ENCODE data around the gene BFSP2.

Gene BFSP2

DNA sequence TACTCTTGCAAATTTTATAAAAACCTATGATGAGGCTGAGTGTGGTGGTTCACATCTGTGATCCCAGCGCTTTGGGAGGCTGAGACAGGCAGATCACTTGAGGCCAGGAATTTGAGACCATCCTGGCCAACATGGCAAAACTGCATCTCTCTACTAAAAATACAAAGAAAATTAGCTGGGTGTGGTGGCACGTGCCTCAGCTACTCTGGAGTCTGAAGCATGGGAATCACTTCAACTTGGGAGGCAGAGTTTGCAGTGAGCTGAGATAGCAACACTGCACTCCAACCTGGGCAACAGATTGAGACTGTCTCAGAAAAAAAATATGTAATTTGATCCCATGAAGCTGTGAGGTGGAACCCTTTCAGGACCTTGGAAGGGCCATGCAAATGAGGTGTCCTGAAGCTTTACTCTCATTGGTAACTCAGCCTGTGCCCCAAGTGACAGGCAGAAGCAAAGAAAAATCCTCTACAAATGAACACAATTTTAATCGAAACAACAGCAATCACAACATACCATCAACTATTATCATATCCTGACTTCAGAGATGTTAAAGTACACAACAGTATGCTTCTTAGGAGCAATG is 89.0 kb downstream of the BFSP2 start:
- no peak overlapping the region for H2BK12ac ChIP-seq (ENCODE audit: low read length)
- no peak overlapping the region for H2BK15ac ChIP-seq (ENCODE audit: low read length)
- H3K4me3 ChIP-seq (ENCODE audit: low read length in 2 of 2): no peak overlapping the region
- WGBS, 2 donors (ENCODE audit: extremely low coverage in 2 of 2, insufficient read length in 2 of 2, insufficient replicate concordance in 1 of 2): no CpG with 5 or more reads among the region's 3 CpGs
- no peak overlapping the region for H3K9ac ChIP-seq (ENCODE audit: low read depth, low read length, poor library complexity)
- no peak overlapping the region for H3K4me2 ChIP-seq (ENCODE audit: insufficient read depth, low read length, poor library complexity, severe bottlenecking)
- H2BK5ac ChIP-seq (ENCODE audit: low read length): no peak overlapping the region
- H3K23ac ChIP-seq (ENCODE audit: low read depth, low read length, poor library complexity): no peak overlapping the region
- H4K91ac ChIP-seq (ENCODE audit: low read depth, low read length, poor library complexity): no peak overlapping the region
- no peak overlapping the region for H2BK120ac ChIP-seq (ENCODE audit: low read depth, low read length)
- H3K36me3 ChIP-seq (replicated peaks in 1 of 2; ENCODE audit: control insufficient read depth in 2 of 2, insufficient read depth in 2 of 2, low read length in 2 of 2): peaks cover 0 to 2% of the 10 kb centered on the region in 2 donors
- H3K27ac ChIP-seq (replicated peaks; ENCODE audit: low read length): no peak overlapping the region
- H3K18ac ChIP-seq (ENCODE audit: low read length): no peak overlapping the region
- no peak overlapping the region for H2AFZ ChIP-seq (ENCODE audit: low read length)
- no peak for DNase-seq (ENCODE audit: low spot score)
- H3K4ac ChIP-seq (ENCODE audit: low read length): no peak overlapping the region
- H3K79me1 ChIP-seq (ENCODE audit: low read depth, low read length): no peaks in the 10 kb centered on the region
- peaks cover 0 to 2% of the 10 kb centered on the region in 2 donors for H3K4me1 ChIP-seq (ENCODE audit: control insufficient read depth in 2 of 2, insufficient read depth in 1 of 2, low read depth in 1 of 2, low read length in 2 of 2)
- no peaks in the 10 kb centered on the region for H3K27me3 ChIP-seq (ENCODE audit: control insufficient read depth in 3 of 3, insufficient read depth in 3 of 3, low read depth in 1 of 3, low read length in 3 of 3)
- H3K9me3 ChIP-seq (replicated peaks in 1 of 2; ENCODE audit: control insufficient read depth in 2 of 2, insufficient read depth in 1 of 2, low read depth in 1 of 2, low read length in 2 of 2): peaks cover 11 to 14% of the 10 kb centered on the region in 2 donors
- no peak overlapping the region for H2AK5ac ChIP-seq (ENCODE audit: low read depth, low read length)
- H4K8ac ChIP-seq (ENCODE audit: low read depth, low read length): no peak overlapping the region
- no peak overlapping the region for H3K14ac ChIP-seq (ENCODE audit: low read length)

DNA sequence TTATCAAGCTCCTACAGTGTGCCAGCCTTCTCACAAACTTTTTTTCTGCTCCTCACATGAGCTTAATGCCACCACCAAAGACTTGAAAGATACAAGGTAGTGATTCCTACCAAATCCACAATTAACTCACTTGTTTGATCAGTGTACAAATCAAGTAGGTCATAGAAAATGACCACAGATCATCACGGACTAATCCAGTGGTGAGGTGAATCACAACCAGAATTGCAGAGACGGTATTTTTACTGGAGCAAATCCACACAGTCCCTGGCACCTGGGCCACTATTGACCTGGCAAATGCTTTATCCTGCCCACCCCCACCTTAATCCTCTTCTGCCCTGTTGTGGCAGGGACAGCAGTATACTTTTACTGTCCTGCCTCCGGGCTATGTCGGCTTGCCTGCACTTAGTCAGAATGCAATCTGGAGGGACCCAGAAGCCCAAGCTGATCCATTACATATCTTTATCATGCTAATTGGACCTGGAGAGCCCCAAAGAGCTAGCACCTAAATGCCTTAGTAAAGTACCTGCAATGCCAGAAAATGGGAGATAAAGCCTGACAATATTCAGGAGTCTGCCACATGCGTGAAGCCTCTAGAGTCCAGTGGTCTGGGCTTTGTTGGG is 89.7 kb downstream of the BFSP2 start:
- H3K4me3 ChIP-seq (ENCODE audit: low read length in 2 of 2): no peak overlapping the region
- H4K8ac ChIP-seq (ENCODE audit: low read depth, low read length): no peak overlapping the region
- no peaks in the 10 kb centered on the region for H3K79me1 ChIP-seq (ENCODE audit: low read depth, low read length)
- H4K91ac ChIP-seq (ENCODE audit: low read depth, low read length, poor library complexity): no peak overlapping the region
- H3K27ac ChIP-seq (replicated peaks; ENCODE audit: low read length): no peak overlapping the region
- peaks cover 0 to 2% of the 10 kb centered on the region in 2 donors for H3K4me1 ChIP-seq (ENCODE audit: control insufficient read depth in 2 of 2, insufficient read depth in 1 of 2, low read depth in 1 of 2, low read length in 2 of 2)
- H2BK15ac ChIP-seq (ENCODE audit: low read length): no peak overlapping the region
- no peak overlapping the region for H2AFZ ChIP-seq (ENCODE audit: low read length)
- H3K23ac ChIP-seq (ENCODE audit: low read depth, low read length, poor library complexity): no peak overlapping the region
- no peak overlapping the region for H2AK5ac ChIP-seq (ENCODE audit: low read depth, low read length)
- H3K9me3 ChIP-seq (replicated peaks in 1 of 2; ENCODE audit: control insufficient read depth in 2 of 2, insufficient read depth in 1 of 2, low read depth in 1 of 2, low read length in 2 of 2): peaks cover 11 to 14% of the 10 kb centered on the region in 2 donors
- H3K4ac ChIP-seq (ENCODE audit: low read length): no peak overlapping the region
- peaks cover 0 to 2% of the 10 kb centered on the region in 2 donors for H3K36me3 ChIP-seq (replicated peaks in 1 of 2; ENCODE audit: control insufficient read depth in 2 of 2, insufficient read depth in 2 of 2, low read length in 2 of 2)
- H2BK120ac ChIP-seq (ENCODE audit: low read depth, low read length): no peak overlapping the region
- no peak overlapping the region for H2BK12ac ChIP-seq (ENCODE audit: low read length)
- H3K4me2 ChIP-seq (ENCODE audit: insufficient read depth, low read length, poor library complexity, severe bottlenecking): no peak overlapping the region
- no peak overlapping the region for H2BK5ac ChIP-seq (ENCODE audit: low read length)
- H3K18ac ChIP-seq (ENCODE audit: low read length): no peak overlapping the region
- no peak overlapping the region for H3K9ac ChIP-seq (ENCODE audit: low read depth, low read length, poor library complexity)
- no peak overlapping the region for H3K14ac ChIP-seq (ENCODE audit: low read length)
- DNase-seq (ENCODE audit: low spot score): no peak
- no peaks in the 10 kb centered on the region for H3K27me3 ChIP-seq (ENCODE audit: control insufficient read depth in 3 of 3, insufficient read depth in 3 of 3, low read depth in 1 of 3, low read length in 3 of 3)
- WGBS, 2 donors (ENCODE audit: extremely low coverage in 2 of 2, insufficient read length in 2 of 2, insufficient replicate concordance in 1 of 2): no CpG with 5 or more reads among the region's 5 CpGs

DNA sequence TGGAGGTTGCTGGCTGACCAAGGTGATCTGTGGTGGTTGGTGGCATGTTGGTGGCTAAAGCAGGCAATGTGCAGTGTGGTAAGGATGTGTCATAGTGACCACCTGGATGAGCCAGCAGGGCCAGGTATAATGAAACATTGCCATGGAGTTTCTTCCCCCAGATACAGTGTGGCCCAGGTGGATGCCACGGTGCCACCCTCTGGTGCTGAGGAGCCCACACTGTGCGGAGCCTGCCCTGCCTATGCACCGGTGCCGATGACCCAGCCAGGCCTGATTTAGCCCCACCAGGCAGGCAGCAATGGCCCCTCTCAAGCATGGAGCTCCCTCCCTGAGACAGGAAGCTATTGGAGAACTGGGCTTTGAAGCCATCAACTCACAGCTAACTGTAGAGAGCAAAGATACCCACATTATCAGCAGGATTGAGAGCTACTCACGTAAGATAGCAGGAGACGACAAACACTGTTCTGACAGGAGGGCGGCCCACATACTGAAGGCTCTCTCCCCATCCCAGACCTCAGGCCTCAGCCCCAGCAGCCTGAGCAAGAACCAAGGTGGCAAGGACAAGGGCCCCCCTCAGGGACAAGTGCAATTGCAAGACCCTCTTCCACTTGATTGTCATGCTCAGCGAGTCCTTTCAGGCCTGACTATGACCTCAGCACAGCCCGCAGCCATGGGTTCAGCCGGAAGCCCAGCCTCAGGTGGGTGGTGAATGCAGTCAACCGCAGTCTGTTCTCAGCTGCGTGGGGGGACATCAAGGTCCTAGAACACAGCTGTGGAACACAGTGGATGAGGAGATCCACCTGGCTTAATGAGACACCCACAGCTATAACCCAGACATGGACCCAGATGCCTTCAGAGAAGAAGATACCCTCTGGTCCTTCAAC is 90.9 kb downstream of the BFSP2 start:
- no CpG with 5 or more reads among the region's 12 CpGs for WGBS, 2 donors (ENCODE audit: extremely low coverage in 2 of 2, insufficient read length in 2 of 2, insufficient replicate concordance in 1 of 2)
- no peak overlapping the region for H2AFZ ChIP-seq (ENCODE audit: low read length)
- H3K23ac ChIP-seq (ENCODE audit: low read depth, low read length, poor library complexity): no peak overlapping the region
- H3K4ac ChIP-seq (ENCODE audit: low read length): no peak overlapping the region
- H3K9me3 ChIP-seq (replicated peaks in 1 of 2; ENCODE audit: control insufficient read depth in 2 of 2, insufficient read depth in 1 of 2, low read depth in 1 of 2, low read length in 2 of 2): peaks cover 11 to 14% of the 10 kb centered on the region in 2 donors
- no peak overlapping the region for H3K4me3 ChIP-seq (ENCODE audit: low read length in 2 of 2)
- no peak overlapping the region for H3K27ac ChIP-seq (replicated peaks; ENCODE audit: low read length)
- peak overlapping the region; percentile 68 for H3K18ac ChIP-seq (ENCODE audit: low read length)
- H2BK5ac ChIP-seq (ENCODE audit: low read length): no peak overlapping the region
- H3K36me3 ChIP-seq (replicated peaks in 1 of 2; ENCODE audit: control insufficient read depth in 2 of 2, insufficient read depth in 2 of 2, low read length in 2 of 2): peaks cover 0 to 2% of the 10 kb centered on the region in 2 donors
- no peak overlapping the region for H3K9ac ChIP-seq (ENCODE audit: low read depth, low read length, poor library complexity)
- peak overlapping the region; percentile 28 for H3K14ac ChIP-seq (ENCODE audit: low read length)
- no peak overlapping the region for H2BK120ac ChIP-seq (ENCODE audit: low read depth, low read length)
- H2BK15ac ChIP-seq (ENCODE audit: low read length): peak overlapping the region; percentile 35
- H2AK5ac ChIP-seq (ENCODE audit: low read depth, low read length): no peak overlapping the region
- no peak overlapping the region for H2BK12ac ChIP-seq (ENCODE audit: low read length)
- peaks cover 0 to 2% of the 10 kb centered on the region in 2 donors for H3K4me1 ChIP-seq (ENCODE audit: control insufficient read depth in 2 of 2, insufficient read depth in 1 of 2, low read depth in 1 of 2, low read length in 2 of 2)
- no peaks in the 10 kb centered on the region for H3K27me3 ChIP-seq (ENCODE audit: control insufficient read depth in 3 of 3, insufficient read depth in 3 of 3, low read depth in 1 of 3, low read length in 3 of 3)
- H3K4me2 ChIP-seq (ENCODE audit: insufficient read depth, low read length, poor library complexity, severe bottlenecking): no peak overlapping the region
- H3K79me1 ChIP-seq (ENCODE audit: low read depth, low read length): no peaks in the 10 kb centered on the region
- DNase-seq (ENCODE audit: low spot score): no peak
- H4K8ac ChIP-seq (ENCODE audit: low read depth, low read length): no peak overlapping the region
- H4K91ac ChIP-seq (ENCODE audit: low read depth, low read length, poor library complexity): no peak overlapping the region

Data from neuronal stem cell (in vitro differentiated cells).